Activated CD8-positive, alpha-beta memory T cell treated with anti-CD3 and anti-CD28 coated beads for 24 hours (primary cell): Measurements from ENCODE around the gene TGIF1.
"Not testable (repeated sequence)": the region's sequence is repeated elsewhere in the genome, so short reads cannot be mapped to it uniquely, and the experiment has no call there.

Source experiments
- DNase-seq: peaks from one replicate; pipeline ENCODE4 v3.0.0-alpha.2; 2020

Gene TGIF1

GRCh38 chr18:3450012-3450798 is at the start of gene TGIF1:
Gene TGIF1, plus strand, starts transcription at chr18:3450172. Its CDS starts 318 bp downstream, at chr18:3450490.
- DNase-seq, result peak; percentile 88

- DNase-seq, result no peak
These were observed 49.2 kb upstream of the TGIF1 start for GRCh38 chr18:3400567-3401296.

- no peak for DNase-seq
These were observed 48.0 kb upstream of the TGIF1 start for GRCh38 chr18:3401669-3402620.

- no peak for DNase-seq
These were observed 47.0 kb upstream of the TGIF1 start for GRCh38 chr18:3402982-3403451.

- DNase-seq, result no peak
These were observed 44.3 kb upstream of the TGIF1 start for GRCh38 chr18:3405713-3406112.

- no peak for DNase-seq
These were observed 41.9 kb upstream of the TGIF1 start for GRCh38 chr18:3408107-3408506.

GRCh38 chr18:3409811-3410210 is 40.2 kb upstream of the TGIF1 start:
- DNase-seq, result no peak

GRCh38 chr18:3410273-3410672 is 39.7 kb upstream of the TGIF1 start:
- DNase-seq, result no peak

- not testable (repeated sequence) for DNase-seq
These were observed 39.1 kb upstream of the TGIF1 start for GRCh38 chr18:3410876-3411275.

GRCh38 chr18:3411327-3411726 is 38.6 kb upstream of the TGIF1 start:
- DNase-seq, result no peak

- DNase-seq, result peak; percentile 64
These were observed 38.1 kb upstream of the TGIF1 start for GRCh38 chr18:3411854-3412268.

- DNase-seq, result not testable (repeated sequence)
These were observed 37.4 kb upstream of the TGIF1 start for GRCh38 chr18:3412528-3412927.

- DNase-seq, result no peak
These were observed 34.9 kb upstream of the TGIF1 start for GRCh38 chr18:3415110-3415509.

- DNase-seq, result no peak
These were observed 31.9 kb upstream of the TGIF1 start for GRCh38 chr18:3418083-3418482.

- no peak for DNase-seq
These were observed 29.1 kb upstream of the TGIF1 start for GRCh38 chr18:3420919-3421279.

GRCh38 chr18:3422905-3423304 is 27.1 kb upstream of the TGIF1 start:
- DNase-seq, result no peak

- no peak for DNase-seq
These were observed 25.6 kb upstream of the TGIF1 start for GRCh38 chr18:3424280-3424890.

GRCh38 chr18:3425030-3425429 is 24.9 kb upstream of the TGIF1 start:
- DNase-seq, result no peak

- no peak for DNase-seq
These were observed 24.5 kb upstream of the TGIF1 start for GRCh38 chr18:3425446-3425845.

GRCh38 chr18:3426074-3426473 is 23.9 kb upstream of the TGIF1 start:
- no peak for DNase-seq

- no peak for DNase-seq
These were observed 22.0 kb upstream of the TGIF1 start for GRCh38 chr18:3427944-3428343.

- DNase-seq, result no peak
These were observed 20.9 kb upstream of the TGIF1 start for GRCh38 chr18:3429121-3429520.

- DNase-seq, result no peak
These were observed 15.3 kb upstream of the TGIF1 start for GRCh38 chr18:3434685-3435084.
